Measurements from ENCODE around the gene PLXNC1. TPM values are rescaled to one million over a fixed set of nuclear protein-coding genes. Genes with fewer than 3 reads are reported as not detected.

PLXNC1 gene
- total and polyA plus RNA-seq, 4 donors = 0.71 to 12.0 (median 3.3) TPM

DNA sequence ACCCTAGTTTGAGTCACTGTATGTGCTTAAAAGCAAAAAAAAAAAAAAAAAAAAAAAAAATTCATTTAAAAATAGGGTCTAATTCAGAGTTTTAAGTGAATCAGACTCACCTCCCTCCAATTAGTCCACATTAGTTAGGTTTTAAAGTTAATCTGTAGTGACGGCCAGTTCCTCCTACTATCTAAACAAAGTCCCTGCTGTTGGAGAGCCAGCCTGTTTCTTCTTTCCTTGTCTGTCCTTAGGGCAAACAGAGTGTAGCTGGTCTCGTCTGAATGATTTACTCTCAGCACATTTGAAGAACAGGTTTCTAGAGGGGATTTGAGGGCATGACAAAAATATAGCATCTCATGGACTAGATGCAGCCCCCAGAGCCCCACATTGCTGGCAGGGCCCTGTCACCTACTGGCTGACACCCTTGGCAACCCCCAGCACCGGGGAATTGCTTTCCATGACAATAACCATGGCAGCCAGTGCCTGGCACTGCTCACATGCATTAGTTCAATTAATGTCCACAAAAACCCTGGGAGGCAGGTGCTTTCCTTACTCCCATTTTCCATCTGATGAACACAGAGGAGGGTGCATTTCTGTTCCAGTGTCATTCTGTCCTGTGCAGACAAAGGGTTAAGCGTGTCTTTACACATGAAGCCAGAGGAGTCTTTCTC, 138.3 kb downstream of the PLXNC1 start (continued):
- no peak for TF ChIP-seq REST (IDR thresholded peaks at IDR 0.05)
- TF ChIP-seq ZBTB33 (IDR thresholded peaks at IDR 0.05) = no peak
- TF ChIP-seq HNF4G (IDR thresholded peaks at IDR 0.05) = no peak
- TF ChIP-seq HNF4A (conservative IDR thresholded peaks at IDR 0.05) = no peak
- TF ChIP-seq, protein P1, sequence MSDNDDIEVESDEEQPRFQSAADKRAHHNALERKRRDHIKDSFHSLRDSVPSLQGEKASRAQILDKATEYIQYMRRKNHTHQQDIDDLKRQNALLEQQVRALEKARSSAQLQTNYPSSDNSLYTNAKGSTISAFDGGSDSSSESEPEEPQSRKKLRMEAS (IDR thresholded peaks at IDR 0.05) = no peak
- no peak for TF ChIP-seq TAF1 (conservative IDR thresholded peaks at IDR 0.05)
- no peak for TF ChIP-seq NR2F2 (IDR thresholded peaks at IDR 0.05)

DNA sequence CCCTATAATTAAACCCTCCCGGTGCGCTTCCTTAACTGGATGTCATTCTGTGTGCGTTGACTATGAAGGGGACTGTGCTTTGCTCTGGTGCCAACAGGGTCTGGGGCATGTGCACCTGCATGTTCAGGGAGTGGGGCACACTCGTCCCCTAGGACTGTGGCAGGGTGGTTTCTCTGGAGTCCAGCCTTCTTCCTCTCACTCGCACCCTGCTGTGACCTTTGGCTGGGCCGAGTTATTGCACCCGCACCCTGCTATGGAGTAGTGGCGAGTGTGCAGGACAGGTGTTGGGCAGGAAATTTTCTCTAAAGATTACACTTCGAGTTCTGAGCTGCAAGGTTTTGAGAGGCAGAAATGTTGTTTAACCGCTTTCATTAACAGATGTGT, 138.9 kb downstream of the PLXNC1 start:
- Histone ChIP-seq H3K36me3 (ENCODE audit: control insufficient read depth in 4 of 4, insufficient read depth in 3 of 4, low read depth in 1 of 4, low read length in 3 of 4) (no peaks in the 10 kb centered on the region), H3K27ac (ENCODE audit: low read depth in 1 of 2, low read length in 2 of 2) (no peak overlapping the region), H3K4me1 (ENCODE audit: control insufficient read depth in 4 of 4, insufficient read depth in 4 of 4, low read length in 3 of 4) (peaks cover 0 to 6% (median 4%) of the 10 kb centered on the region in 4 donors), H3K9me3 (ENCODE audit: control insufficient read depth in 4 of 4, low read length in 3 of 4) (no peaks in the 10 kb centered on the region), H3K9ac (ENCODE audit: low read depth in 1 of 2, low read length in 2 of 2) (no peak overlapping the region), H3K27me3 (ENCODE audit: control insufficient read depth in 4 of 4, insufficient read depth in 4 of 4, low read length in 3 of 4) (no peaks in the 10 kb centered on the region), H3K4me3 (ENCODE audit: low read depth in 1 of 3, low read length in 3 of 3) (no peak overlapping the region)
- 80% methylated on average over 10 of the region's 10 CpGs for WGBS
- no peak for DNase-seq (ENCODE audit: low spot score)
- no peak for TF ChIP-seq TAF1 (conservative IDR thresholded peaks at IDR 0.05)
- TF ChIP-seq SP1 (IDR thresholded peaks at IDR 0.05) = no peak

- no peak for TF ChIP-seq RXRA (IDR thresholded peaks at IDR 0.05)
- TF ChIP-seq FOXA2 (IDR thresholded peaks at IDR 0.05) = no peak
- peak; percentile 28 for TF ChIP-seq NR2F2 (IDR thresholded peaks at IDR 0.05)
- DNase-seq (ENCODE audit: low spot score) = no peak
- H3K9ac ChIP-seq (ENCODE audit: low read depth in 1 of 2, low read length in 2 of 2) = no peak overlapping the region
- no peak overlapping the region for H3K4me3 ChIP-seq (ENCODE audit: low read depth in 1 of 3, low read length in 3 of 3)
- no peak overlapping the region for H3K27ac ChIP-seq (ENCODE audit: low read depth in 1 of 2, low read length in 2 of 2)
- H3K9me3 ChIP-seq (ENCODE audit: control insufficient read depth in 4 of 4, low read length in 3 of 4) = no peaks in the 10 kb centered on the region
- peaks cover 0 to 5% (median 4%) of the 10 kb centered on the region in 4 donors for H3K4me1 ChIP-seq (ENCODE audit: control insufficient read depth in 4 of 4, insufficient read depth in 4 of 4, low read length in 3 of 4)
- H3K36me3 ChIP-seq (ENCODE audit: control insufficient read depth in 4 of 4, insufficient read depth in 3 of 4, low read depth in 1 of 4, low read length in 3 of 4) = no peaks in the 10 kb centered on the region
- WGBS = 62% methylated on average over 13 of the region's 13 CpGs
- no peaks in the 10 kb centered on the region for H3K27me3 ChIP-seq (ENCODE audit: control insufficient read depth in 4 of 4, insufficient read depth in 4 of 4, low read length in 3 of 4)
Measured at GRCh38 chr12:94289461-94290312, 141.3 kb downstream of the PLXNC1 start.
